Adipocyte (in vitro differentiated cells): ENCODE results near the gene CHST15.

Experiments
- DNase-seq: peaks from one replicate; pipeline ENCODE4 v3.0.0-alpha.2; 2015; ENCODE audit warnings: low read depth
- H3K27me3 ChIP-seq: replicated peaks from 2 replicates; pipeline ENCODE4 v1.7.0; 2013; ENCODE audit warnings: mild to moderate bottlenecking, low read length, moderate library complexity; ENCODE audit not compliant: control insufficient read depth, insufficient read depth
- H3K36me3 ChIP-seq: 2 replicates; pipeline ENCODE4 v1.7.0; 2013; ENCODE audit warnings: low read length, mild to moderate bottlenecking, moderate library complexity; ENCODE audit not compliant: control insufficient read depth, insufficient read depth, severe bottlenecking
- H3K4me1 ChIP-seq: 2 replicates; pipeline ENCODE4 v1.7.0; 2013; ENCODE audit warnings: mild to moderate bottlenecking, low read length, moderate library complexity; ENCODE audit not compliant: control insufficient read depth, insufficient read depth
- H3K4me3 ChIP-seq: 2 replicates; pipeline ENCODE4 v1.7.0; 2013; ENCODE audit warnings: mild to moderate bottlenecking, low read length, moderate library complexity
- H3K9ac ChIP-seq: 2 replicates; pipeline ENCODE4 v1.7.0; 2013; ENCODE audit warnings: mild to moderate bottlenecking, low read length, moderate library complexity
- H3K9me3 ChIP-seq: 2 replicates; pipeline ENCODE4 v1.7.0; 2013; ENCODE audit warnings: mild to moderate bottlenecking, low read length, moderate library complexity; ENCODE audit not compliant: control insufficient read depth

Gene CHST15

GRCh38 chr10:123997013-123997412 is 96.4 kb downstream of the CHST15 start:
- Histone ChIP-seq H3K4me1 (peaks cover 49% of the 10 kb centered on the region), H3K36me3 (no peaks in the 10 kb centered on the region), H3K4me3 (no peak overlapping the region), H3K9me3 (no peaks in the 10 kb centered on the region), H3K27me3 (peaks cover 17% of the 10 kb centered on the region), H3K9ac (peak overlapping the region; percentile 74)
- DNase-seq, result no peak

- peak overlapping the region; percentile 83 for H3K9ac ChIP-seq
- DNase-seq, result no peak
- peaks cover 19% of the 10 kb centered on the region for H3K27me3 ChIP-seq
- H3K9me3 ChIP-seq, result no peaks in the 10 kb centered on the region
- peaks cover 50% of the 10 kb centered on the region for H3K4me1 ChIP-seq
- H3K4me3 ChIP-seq, result no peak overlapping the region
- H3K36me3 ChIP-seq, result no peaks in the 10 kb centered on the region
Measured at GRCh38 chr10:123996302-123996701, 97.1 kb downstream of the CHST15 start.

GRCh38 chr10:123995461-123996131 is 97.8 kb downstream of the CHST15 start:
- peaks cover 44% of the 10 kb centered on the region for H3K4me1 ChIP-seq
- H3K27me3 ChIP-seq, result peaks cover 26% of the 10 kb centered on the region
- H3K36me3 ChIP-seq, result no peaks in the 10 kb centered on the region
- DNase-seq, result peak; percentile 90
- H3K4me3 ChIP-seq, result peak overlapping the region; percentile 75
- peak overlapping the region; percentile 83 for H3K9ac ChIP-seq
- H3K9me3 ChIP-seq, result no peaks in the 10 kb centered on the region

- peak overlapping the region; percentile 83 for H3K9ac ChIP-seq
- H3K27me3 ChIP-seq, result peaks cover 31% of the 10 kb centered on the region
- H3K4me1 ChIP-seq, result peaks cover 41% of the 10 kb centered on the region
- no peak for DNase-seq
- no peaks in the 10 kb centered on the region for H3K36me3 ChIP-seq
- H3K9me3 ChIP-seq, result no peaks in the 10 kb centered on the region
- H3K4me3 ChIP-seq, result peak overlapping the region; percentile 75
Measured at GRCh38 chr10:123995082-123995460, 98.3 kb downstream of the CHST15 start.

- DNase-seq, result peak; percentile 97
- H3K36me3 ChIP-seq, result no peaks in the 10 kb centered on the region
- peak overlapping the region; percentile 75 for H3K4me3 ChIP-seq
- no peaks in the 10 kb centered on the region for H3K9me3 ChIP-seq
- peaks cover 31% of the 10 kb centered on the region for H3K27me3 ChIP-seq
- H3K4me1 ChIP-seq, result peaks cover 41% of the 10 kb centered on the region
- H3K9ac ChIP-seq, result peak overlapping the region; percentile 83
Measured at GRCh38 chr10:123994417-123995081, 98.8 kb downstream of the CHST15 start.

GRCh38 chr10:123993534-123994416 is 99.6 kb downstream of the CHST15 start:
- Histone ChIP-seq H3K27me3 (peaks cover 33% of the 10 kb centered on the region), H3K9ac (peak overlapping the region; percentile 45), H3K4me3 (no peak overlapping the region), H3K4me1 (peaks cover 41% of the 10 kb centered on the region), H3K36me3 (no peaks in the 10 kb centered on the region), H3K9me3 (peaks cover 3% of the 10 kb centered on the region)
- no peak for DNase-seq

- no peaks in the 10 kb centered on the region for H3K36me3 ChIP-seq
- H3K4me1 ChIP-seq, result peaks cover 29% of the 10 kb centered on the region
- peaks cover 4% of the 10 kb centered on the region for H3K9me3 ChIP-seq
- H3K4me3 ChIP-seq, result peak overlapping the region; percentile 59
- peak; percentile 30 for DNase-seq
- H3K27me3 ChIP-seq, result peaks cover 35% of the 10 kb centered on the region
- H3K9ac ChIP-seq, result no peak overlapping the region
Measured at GRCh38 chr10:123991611-123992570, 101.5 kb downstream of the CHST15 start.

- Histone ChIP-seq H3K36me3 (no peaks in the 10 kb centered on the region), H3K9ac (no peak overlapping the region), H3K27me3 (peaks cover 37% of the 10 kb centered on the region), H3K4me3 (no peak overlapping the region), H3K9me3 (peaks cover 12% of the 10 kb centered on the region), H3K4me1 (peaks cover 19% of the 10 kb centered on the region)
- no peak for DNase-seq
Measured at GRCh38 chr10:123990889-123991288, 102.5 kb downstream of the CHST15 start.

- Histone ChIP-seq H3K9me3 (peaks cover 28% of the 10 kb centered on the region), H3K4me3 (no peak overlapping the region), H3K27me3 (peaks cover 30% of the 10 kb centered on the region), H3K36me3 (no peaks in the 10 kb centered on the region), H3K4me1 (peaks cover 2% of the 10 kb centered on the region), H3K9ac (no peak overlapping the region)
- no peak for DNase-seq
Measured at GRCh38 chr10:123988694-123989093, 104.7 kb downstream of the CHST15 start.

- Histone ChIP-seq H3K36me3 (no peaks in the 10 kb centered on the region), H3K4me1 (no peaks in the 10 kb centered on the region), H3K27me3 (peaks cover 25% of the 10 kb centered on the region), H3K9ac (no peak overlapping the region), H3K4me3 (no peak overlapping the region), H3K9me3 (peaks cover 31% of the 10 kb centered on the region)
- peak; percentile 23 for DNase-seq
Measured at GRCh38 chr10:123986736-123987135, 106.7 kb downstream of the CHST15 start.
